PC-3 (cell line): ENCODE results near the gene SLC5A9. TPM values are rescaled to one million over a fixed set of nuclear protein-coding genes. Genes with fewer than 3 reads are reported as not detected.

Experiments
- ATAC-seq: fragments of 200-7000 bp; cut with Tn5 transposase; 2 replicates; pipeline ENCODE4 v1.9.1; 2020; ENCODE audit warnings: mild to moderate bottlenecking, moderate library complexity
- BruUV-seq: library from RNA; stranded (reverse); fragments of 400-500 nt; replicated peaks from 2 replicates; lab custom pipeline; 2021; lab: Mats Ljungman, UMichigan
- CTCF ChIA-PET: fragments of 300-600 bp; sonication (Branson Sonifier 250); formaldehyde crosslinking; loops from one replicate; lab custom pipeline; 2022; ENCODE audit warnings: antibody characterized with exemption; lab: Charles Lee
- POLR2A ChIA-PET: fragments of 300-600 bp; sonication (Branson Sonifier 250); formaldehyde crosslinking; loops from one replicate; lab custom pipeline; 2022; ENCODE audit warnings: antibody characterized with exemption; ENCODE audit not compliant: unreplicated experiment; lab: Charles Lee
- DNase-seq: peaks from one replicate; pipeline ENCODE4 v3.0.0-alpha.2; 2015
- H2AFZ ChIP-seq: fragments of 300-600 bp; sonication (generic); 2 replicates; pipeline ENCODE4 v1.6.0; 2016; ENCODE audit warnings: antibody characterized with exemption, low read length
- H3F3A ChIP-seq: fragments of 300-600 bp; sonication (generic); one replicate; pipeline ENCODE4 v1.6.0; 2017; ENCODE audit warnings: antibody characterized with exemption, low read length, control low read depth, mild to moderate bottlenecking; ENCODE audit not compliant: unreplicated experiment
- H3K27ac ChIP-seq: fragments of 300-600 bp; sonication (generic); 2 replicates; pipeline ENCODE4 v1.5.1; 2016; ENCODE audit warnings: mild to moderate bottlenecking, low read length
- H3K27me3 ChIP-seq: fragments of 300-600 bp; sonication (generic); 2 replicates; pipeline ENCODE4 v1.6.1; 2016; ENCODE audit warnings: low read length, mixed read lengths
- H3K36me3 ChIP-seq: fragments of 300-600 bp; sonication (generic); 2 replicates; pipeline ENCODE4 v1.6.1; 2016; ENCODE audit warnings: low read depth, mixed run types, low read length, mixed read lengths
- H3K4me1 ChIP-seq: fragments of 300-600 bp; sonication (generic); 2 replicates; pipeline ENCODE4 v1.5.1; 2016; ENCODE audit warnings: low read length; ENCODE audit not compliant: insufficient read depth
- H3K4me2 ChIP-seq: fragments of 300-600 bp; sonication (generic); 2 replicates; pipeline ENCODE4 v1.6.0; 2016; ENCODE audit warnings: low read length
- H3K4me3 ChIP-seq: fragments of 300-600 bp; sonication (generic); 2 replicates; pipeline ENCODE4 v1.5.1; 2016; ENCODE audit warnings: mild to moderate bottlenecking, low read length, mixed read lengths
- H3K79me2 ChIP-seq: fragments of 300-600 bp; sonication (generic); 2 replicates; pipeline ENCODE4 v1.6.1; 2017; ENCODE audit warnings: low read length, mixed read lengths
- H3K9ac ChIP-seq: fragments of 300-600 bp; sonication (generic); 2 replicates; pipeline ENCODE4 v1.6.0; 2016; ENCODE audit warnings: mild to moderate bottlenecking, low read length
- H3K9me2 ChIP-seq: fragments of 300-600 bp; sonication (generic); replicated peaks from 2 replicates; pipeline ENCODE4 v1.6.1; 2016; ENCODE audit warnings: mixed run types, low read length, mixed read lengths
- H3K9me3 ChIP-seq: fragments of 300-600 bp; sonication (generic); 2 replicates; pipeline ENCODE4 v1.6.1; 2016; ENCODE audit warnings: low read length, mixed read lengths
- H4K20me1 ChIP-seq: fragments of 300-600 bp; sonication (generic); 2 replicates; pipeline ENCODE4 v1.6.1; 2016; ENCODE audit warnings: low read length, mixed read lengths
- EZH2 ChIP-seq: fragments of 300-600 bp; sonication (generic); IDR thresholded peaks from one replicate; pipeline ENCODE4 v1.6.1; 2017; ENCODE audit warnings: antibody characterized with exemption, mild to moderate bottlenecking, low read length; ENCODE audit not compliant: unreplicated experiment
- EZH2phosphoT487 ChIP-seq: fragments of 300-600 bp; sonication (generic); IDR thresholded peaks from 2 replicates; pipeline ENCODE4 v1.6.1; 2018; ENCODE audit warnings: mild to moderate bottlenecking, antibody characterized with exemption, low read length, borderline replicate concordance
- intact Hi-C: fragments of 100-400 bp; cut with micrococcal nuclease; formaldehyde crosslinking; loops from 2 replicates; pipeline ENCODE4 v1.9.0; 2023
- total RNA-seq: library from RNA; depleted of rRNA; stranded (reverse); fragments of >200 nt; gene quantifications from 2 replicates; pipeline ENCODE4 v1.2.3, GENCODE V29; 2014
- TF ChIP-seq, protein P1 (sequence below): fragments of 300-600 bp; sonication (generic); conservative IDR thresholded peaks from 2 replicates; pipeline ENCODE4 v1.5.1; 2017; ENCODE audit warnings: antibody characterized with exemption, low read depth, mild to moderate bottlenecking, low read length

Gene SLC5A9
- total RNA-seq, 1 experiment from 2014 or later: not detected

DNA sequence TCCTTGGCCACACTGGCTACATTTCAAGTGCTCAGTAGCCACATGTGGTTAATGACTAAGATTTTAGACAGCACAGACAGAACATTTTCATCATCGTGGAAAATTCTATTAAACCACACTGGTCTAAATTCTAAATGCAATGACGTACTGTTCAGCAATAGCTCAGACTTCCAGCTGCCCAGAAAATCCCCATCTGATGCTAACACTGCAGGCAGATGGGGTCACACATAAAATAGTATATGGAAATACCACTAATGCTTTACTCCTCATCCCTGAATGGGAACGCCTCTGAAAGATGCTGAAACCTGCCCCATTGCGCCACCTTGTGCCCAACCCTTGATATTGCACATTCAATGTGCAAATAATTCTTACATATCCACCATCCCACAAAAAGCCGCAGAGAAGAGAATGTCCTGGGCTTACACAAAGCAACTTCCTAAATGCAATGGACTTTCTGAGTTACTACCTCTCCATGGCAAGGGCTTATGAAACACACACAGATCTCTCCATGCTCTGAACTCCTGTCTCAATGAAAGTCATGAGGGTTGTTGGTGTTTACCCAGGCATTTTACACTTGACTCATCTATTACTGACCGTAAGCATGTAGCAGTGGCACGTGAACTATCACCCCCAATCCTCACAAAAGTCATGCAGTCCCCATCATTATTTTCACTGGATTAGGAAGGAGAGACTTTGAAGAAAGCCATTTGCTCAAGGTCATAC lies 20.3 kb upstream of the SLC5A9 start:
- no peaks in the 10 kb centered on the region; the same call in 1 of the 2 replicates for H3K27me3 ChIP-seq
- H3K9ac ChIP-seq: no peak overlapping the region
- H3K4me1 ChIP-seq: no peaks in the 10 kb centered on the region
- no peaks in the 10 kb centered on the region for H3F3A ChIP-seq
- TF ChIP-seq EZH2phosphoT487: no peak
- TF ChIP-seq, protein P1, sequence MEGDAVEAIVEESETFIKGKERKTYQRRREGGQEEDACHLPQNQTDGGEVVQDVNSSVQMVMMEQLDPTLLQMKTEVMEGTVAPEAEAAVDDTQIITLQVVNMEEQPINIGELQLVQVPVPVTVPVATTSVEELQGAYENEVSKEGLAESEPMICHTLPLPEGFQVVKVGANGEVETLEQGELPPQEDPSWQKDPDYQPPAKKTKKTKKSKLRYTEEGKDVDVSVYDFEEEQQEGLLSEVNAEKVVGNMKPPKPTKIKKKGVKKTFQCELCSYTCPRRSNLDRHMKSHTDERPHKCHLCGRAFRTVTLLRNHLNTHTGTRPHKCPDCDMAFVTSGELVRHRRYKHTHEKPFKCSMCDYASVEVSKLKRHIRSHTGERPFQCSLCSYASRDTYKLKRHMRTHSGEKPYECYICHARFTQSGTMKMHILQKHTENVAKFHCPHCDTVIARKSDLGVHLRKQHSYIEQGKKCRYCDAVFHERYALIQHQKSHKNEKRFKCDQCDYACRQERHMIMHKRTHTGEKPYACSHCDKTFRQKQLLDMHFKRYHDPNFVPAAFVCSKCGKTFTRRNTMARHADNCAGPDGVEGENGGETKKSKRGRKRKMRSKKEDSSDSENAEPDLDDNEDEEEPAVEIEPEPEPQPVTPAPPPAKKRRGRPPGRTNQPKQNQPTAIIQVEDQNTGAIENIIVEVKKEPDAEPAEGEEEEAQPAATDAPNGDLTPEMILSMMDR: peak; percentile 88
- TF ChIP-seq EZH2: no peak
- DNase-seq: peak; percentile 72
- no TSS peak for BruUV-seq
- H3K9me3 ChIP-seq: no peaks in the 10 kb centered on the region
- H3K9me2 ChIP-seq: no peaks in the 10 kb centered on the region
- H3K36me3 ChIP-seq: no peaks in the 10 kb centered on the region
- no peaks in the 10 kb centered on the region for H3K79me2 ChIP-seq
- ChIA-PET CTCF (no interaction called here), POLR2A (no interaction called here)
- no peak overlapping the region for H3K4me3 ChIP-seq
- H4K20me1 ChIP-seq: no peaks in the 10 kb centered on the region
- peak; percentile 64 for ATAC-seq
- no peak overlapping the region for H3K27ac ChIP-seq
- H2AFZ ChIP-seq: no peak overlapping the region
- intact Hi-C loops: loop anchor here (1.0 to 2.0 kb wide), 3 partner anchors 93 to 463 kb away; no protein-coding TSS in a partner anchor
- H3K4me2 ChIP-seq: no peak overlapping the region

DNA sequence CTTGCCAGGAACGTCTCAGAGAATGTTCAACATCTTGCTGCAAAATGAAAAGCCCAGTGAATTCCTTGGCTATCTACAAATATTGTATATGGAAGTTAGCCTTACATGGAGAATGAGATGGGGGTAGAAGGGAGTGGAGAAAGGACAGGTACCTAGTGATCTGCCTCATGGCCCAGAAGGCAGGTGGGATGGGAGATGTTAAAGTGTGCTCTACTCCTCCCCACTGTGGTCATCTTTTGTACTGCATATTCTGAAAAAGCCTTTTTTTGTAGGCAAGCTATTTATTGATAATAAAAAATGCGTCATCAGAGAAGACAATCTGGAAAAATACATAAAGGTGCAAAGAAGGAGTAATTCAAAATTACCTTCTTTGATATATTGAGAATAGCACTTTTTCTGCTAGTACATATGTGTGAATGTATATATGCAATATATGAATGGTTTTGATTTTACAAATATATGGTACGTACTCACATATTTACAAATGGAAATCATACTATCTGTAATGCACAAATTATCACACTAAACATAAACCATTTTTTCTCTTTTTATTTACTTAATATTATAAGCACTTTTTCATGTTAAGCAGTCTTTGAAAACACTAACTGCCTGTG lies 19.1 kb upstream of the SLC5A9 start:
- POLR2A ChIA-PET: no interaction called here
- no peaks in the 10 kb centered on the region for H3K9me2 ChIP-seq
- ATAC-seq (peak; percentile 48), DNase-seq (peak; percentile 77)
- CTCF ChIA-PET: interaction anchor here (0.6 to 1.1 kb wide), 5 partner anchors 35 to 1024 kb away, joined by 3 to 13 read pairs (median 5); no protein-coding TSS in a partner anchor
- no TSS peak for BruUV-seq
- no peaks in the 10 kb centered on the region for H3K36me3 ChIP-seq
- H2AFZ ChIP-seq: no peak overlapping the region
- no peaks in the 10 kb centered on the region for H3K4me1 ChIP-seq
- no peaks in the 10 kb centered on the region for H3K9me3 ChIP-seq
- no peaks in the 10 kb centered on the region; the same call in 1 of the 2 replicates for H3K27me3 ChIP-seq
- H3K4me3 ChIP-seq: no peak overlapping the region
- no peak for TF ChIP-seq EZH2phosphoT487
- TF ChIP-seq, protein P1: peak; percentile 65
- H3F3A ChIP-seq: no peaks in the 10 kb centered on the region
- H3K27ac ChIP-seq: no peak overlapping the region
- intact Hi-C loops: loop anchor here (2.0 kb wide), 1 partner anchor 465 kb away; no protein-coding TSS in a partner anchor
- H3K4me2 ChIP-seq: 0 out of 2 replicates have a peak overlapping the region, but pooled peaks have one; percentile 4
- no peak overlapping the region for H3K9ac ChIP-seq
- no peaks in the 10 kb centered on the region for H3K79me2 ChIP-seq
- H4K20me1 ChIP-seq: no peaks in the 10 kb centered on the region

DNA sequence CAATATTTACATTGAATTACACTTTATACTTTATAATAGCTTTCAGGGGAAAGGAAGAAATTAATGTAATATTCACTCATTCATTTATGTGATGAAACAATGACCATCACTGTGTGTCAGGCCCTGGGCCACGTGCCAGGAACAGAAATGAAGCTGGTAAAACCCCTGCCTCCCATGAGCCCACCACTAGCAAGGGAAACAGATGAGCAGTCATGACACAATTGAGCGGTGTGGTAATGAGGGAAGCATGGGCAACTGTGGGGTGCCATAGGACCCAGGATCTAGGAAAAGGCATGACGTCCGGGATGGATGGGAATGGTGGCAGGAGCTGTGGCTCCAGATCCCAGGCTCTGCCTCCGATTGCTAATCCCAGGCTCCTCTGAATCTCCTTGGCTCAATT lies 17.0 kb upstream of the SLC5A9 start:
- intact Hi-C loops: no loop called here
- H3K27ac ChIP-seq: no peak overlapping the region
- POLR2A ChIA-PET: no interaction called here
- no peaks in the 10 kb centered on the region for H3K36me3 ChIP-seq
- H2AFZ ChIP-seq: no peak overlapping the region
- ATAC-seq (no peak), DNase-seq (no peak)
- H3F3A ChIP-seq: no peaks in the 10 kb centered on the region
- H4K20me1 ChIP-seq: no peaks in the 10 kb centered on the region
- BruUV-seq: no TSS peak
- TF ChIP-seq EZH2: no peak
- TF ChIP-seq EZH2phosphoT487: no peak
- TF ChIP-seq, protein P1: no peak
- H3K4me2 ChIP-seq: no peak overlapping the region
- no peaks in the 10 kb centered on the region for H3K4me1 ChIP-seq
- no peaks in the 10 kb centered on the region for H3K9me2 ChIP-seq
- CTCF ChIA-PET: no interaction called here
- H3K27me3 ChIP-seq: no peaks in the 10 kb centered on the region
- no peaks in the 10 kb centered on the region for H3K9me3 ChIP-seq
- no peak overlapping the region for H3K9ac ChIP-seq
- no peaks in the 10 kb centered on the region for H3K79me2 ChIP-seq
- H3K4me3 ChIP-seq: no peak overlapping the region
